Breast epithelium (tissue), 4 donors: Measurements from ENCODE around the gene FAM170B. TPM values are rescaled to one million over a fixed set of nuclear protein-coding genes. Genes with fewer than 3 reads are reported as not detected.

Experiments used
- DNase-seq, 2 donors: peaks; one replicate each; pipeline ENCODE4 v3.0.0-alpha.2; 2019; ENCODE audit warnings: low spot score in 2 of 2
- H3K27ac ChIP-seq, 2 donors: fragments of 200-600 bp; sonication (generic) in 1 of 2; one replicate each; pipeline ENCODE4 v1.5.1; 2016 to 2019; ENCODE audit warnings: mild to moderate bottlenecking in 1 of 2
- H3K27me3 ChIP-seq, 2 donors: fragments of 200-600 bp; sonication (generic) in 1 of 2; one replicate each; pipeline versions ENCODE4 v1.5.1 to v1.6.0; 2017 to 2019; ENCODE audit warnings: control low read depth in 1 of 2, mild to moderate bottlenecking in 1 of 2
- H3K36me3 ChIP-seq: fragments of 200-600 bp; one replicate; pipeline ENCODE4 v1.5.1; 2019
- H3K4me1 ChIP-seq, 2 donors: fragments of 200-600 bp; sonication (generic); one replicate each; pipeline ENCODE4 v1.5.1; 2016 to 2019; ENCODE audit warnings: control low read depth in 1 of 2
- H3K4me3 ChIP-seq, 3 donors: fragments of 200-600 bp; sonication (generic); 1 replicate in 2 of 3; 2 replicates in 1 of 3; pipeline ENCODE4 v1.5.1; 2016 to 2019; ENCODE audit warnings: mild to moderate bottlenecking in 3 of 3, moderate library complexity in 2 of 3
- H3K9me3 ChIP-seq, 2 donors: fragments of 200-600 bp; sonication (generic) in 1 of 2; one replicate each; pipeline ENCODE4 v1.5.1; 2016 to 2019; ENCODE audit warnings: control low read depth in 1 of 2
- POLR2A ChIP-seq: fragments of 450-650 bp; IDR thresholded peaks from one replicate; pipeline ENCODE4 v1.6.1; 2016; ENCODE audit warnings: antibody characterized with exemption, mild to moderate bottlenecking, moderate library complexity
- POLR2AphosphoS5 ChIP-seq, 3 donors: sonication (generic); formaldehyde crosslinking; IDR thresholded peaks; one replicate each; pipeline ENCODE4 v1.6.1; 2017; ENCODE audit warnings: antibody characterized with exemption in 3 of 3
- intact Hi-C: fragments of 100-400 bp; cut with DNase I; formaldehyde crosslinking; loops from one replicate; pipeline ENCODE4 v1.15.1; 2023; ENCODE audit warnings: low total_unique reads
- total RNA-seq, 3 donors: library from RNA; depleted of rRNA; stranded (reverse); fragments of >200 nt; gene quantifications; one replicate each; pipeline ENCODE4 v1.1.0, GENCODE V29; 2016
- TF ChIP-seq, protein P1 (sequence below), 3 donors: fragments of 450-650 bp; IDR thresholded peaks; one replicate each; pipeline ENCODE4 v1.5.1; 2016 to 2017; ENCODE audit warnings: antibody characterized with exemption in 3 of 3, mild to moderate bottlenecking in 3 of 3, moderate library complexity in 3 of 3

FAM170B gene
- total RNA-seq, 3 donors from 2014 or later: not detected

DNA sequence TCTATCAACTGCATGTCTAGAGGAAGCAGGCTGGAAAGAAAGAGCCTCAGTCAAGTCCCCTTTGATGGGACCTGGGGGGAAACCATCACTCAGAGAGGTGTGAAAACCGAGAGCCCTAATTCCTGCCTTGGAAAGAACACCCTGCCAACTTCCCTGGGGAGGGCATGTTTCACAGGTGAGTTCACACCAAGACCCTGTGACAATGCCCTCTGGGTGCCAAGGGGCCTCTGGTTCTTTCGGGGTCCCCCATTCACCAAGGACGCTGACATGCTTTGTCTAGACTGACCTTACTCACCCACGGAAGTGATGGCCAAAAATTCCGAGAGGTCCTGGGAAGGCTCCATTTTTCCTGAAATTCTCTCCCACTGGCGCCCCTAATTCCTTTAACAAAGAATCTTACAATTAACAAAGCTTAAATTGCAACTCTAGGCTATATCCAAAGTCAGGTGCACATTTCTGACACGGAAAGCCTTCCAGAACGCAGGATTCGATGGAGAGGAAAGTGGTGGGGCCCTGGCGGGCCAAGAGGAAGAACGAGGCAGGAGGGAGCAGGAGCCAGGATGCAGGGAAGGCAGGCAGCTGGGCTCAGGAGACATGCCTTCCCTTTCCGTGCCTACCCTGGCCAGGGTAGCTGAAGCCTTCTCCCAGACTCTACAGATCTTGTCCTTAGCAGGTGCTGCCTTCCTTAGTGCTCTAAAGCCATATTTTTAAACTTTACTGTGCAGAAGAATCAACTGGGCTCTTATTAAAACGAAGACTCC is 42.2 kb downstream of the FAM170B start:
- no peaks in the 10 kb centered on the region for H3K4me1 ChIP-seq
- H3K4me3 ChIP-seq: no peak overlapping the region
- intact Hi-C loops: no loop called here
- TF ChIP-seq POLR2AphosphoS5 (IDR thresholded peaks at IDR 0.05): no peak
- TF ChIP-seq POLR2A: no peak
- TF ChIP-seq, protein P1, sequence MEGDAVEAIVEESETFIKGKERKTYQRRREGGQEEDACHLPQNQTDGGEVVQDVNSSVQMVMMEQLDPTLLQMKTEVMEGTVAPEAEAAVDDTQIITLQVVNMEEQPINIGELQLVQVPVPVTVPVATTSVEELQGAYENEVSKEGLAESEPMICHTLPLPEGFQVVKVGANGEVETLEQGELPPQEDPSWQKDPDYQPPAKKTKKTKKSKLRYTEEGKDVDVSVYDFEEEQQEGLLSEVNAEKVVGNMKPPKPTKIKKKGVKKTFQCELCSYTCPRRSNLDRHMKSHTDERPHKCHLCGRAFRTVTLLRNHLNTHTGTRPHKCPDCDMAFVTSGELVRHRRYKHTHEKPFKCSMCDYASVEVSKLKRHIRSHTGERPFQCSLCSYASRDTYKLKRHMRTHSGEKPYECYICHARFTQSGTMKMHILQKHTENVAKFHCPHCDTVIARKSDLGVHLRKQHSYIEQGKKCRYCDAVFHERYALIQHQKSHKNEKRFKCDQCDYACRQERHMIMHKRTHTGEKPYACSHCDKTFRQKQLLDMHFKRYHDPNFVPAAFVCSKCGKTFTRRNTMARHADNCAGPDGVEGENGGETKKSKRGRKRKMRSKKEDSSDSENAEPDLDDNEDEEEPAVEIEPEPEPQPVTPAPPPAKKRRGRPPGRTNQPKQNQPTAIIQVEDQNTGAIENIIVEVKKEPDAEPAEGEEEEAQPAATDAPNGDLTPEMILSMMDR (IDR thresholded peaks at IDR 0.05): no peak
- DNase-seq: no peak
- peak overlapping the region in 1 of 2 donors; percentile 35 for H3K27ac ChIP-seq
- H3K9me3 ChIP-seq: peaks cover 0 to 5% of the 10 kb centered on the region in 2 donors
- H3K27me3 ChIP-seq: no peaks in the 10 kb centered on the region
- no peaks in the 10 kb centered on the region for H3K36me3 ChIP-seq

DNA sequence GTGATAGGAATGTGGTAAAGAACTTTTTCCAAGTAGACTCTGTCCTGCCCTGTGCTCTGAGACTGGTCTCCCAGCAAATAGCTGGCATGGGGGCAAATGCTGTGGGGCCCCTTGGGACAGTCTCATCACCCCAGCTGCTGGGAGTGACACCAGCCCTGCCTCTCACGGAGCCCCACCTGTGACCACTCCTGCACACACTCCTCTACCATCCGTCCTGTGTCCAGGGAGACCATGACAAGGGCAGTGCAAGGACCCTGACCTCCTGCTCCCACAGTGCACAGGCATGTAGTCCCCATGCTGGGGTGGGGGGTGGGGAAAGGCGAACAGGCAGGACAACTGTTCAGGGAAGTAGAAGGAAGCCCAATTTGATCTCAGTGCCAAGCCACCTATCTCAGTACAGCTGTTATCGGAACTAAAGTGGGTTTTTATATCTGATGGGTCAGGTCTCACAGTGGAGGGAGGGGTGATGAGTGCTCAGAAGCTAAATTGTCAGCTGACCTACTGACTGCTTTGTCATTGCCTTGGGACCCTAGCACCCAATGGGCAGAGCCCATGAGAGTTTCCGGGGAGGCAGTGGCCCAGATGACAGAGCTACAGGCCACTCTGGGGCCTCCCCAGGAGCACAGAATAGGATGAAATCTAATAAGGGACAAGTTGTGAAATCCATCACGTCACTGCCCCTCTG is 43.0 kb downstream of the FAM170B start:
- peaks cover 0 to 10% of the 10 kb centered on the region in 2 donors for H3K9me3 ChIP-seq
- no peaks in the 10 kb centered on the region for H3K36me3 ChIP-seq
- TF ChIP-seq POLR2A: no peak
- TF ChIP-seq, protein P1 (IDR thresholded peaks at IDR 0.05): no peak
- no peak for TF ChIP-seq POLR2AphosphoS5 (IDR thresholded peaks at IDR 0.05)
- H3K4me3 ChIP-seq: no peak overlapping the region
- intact Hi-C loops: no loop called here
- H3K4me1 ChIP-seq: no peaks in the 10 kb centered on the region
- no peaks in the 10 kb centered on the region for H3K27me3 ChIP-seq
- no peak for DNase-seq
- peak overlapping the region in 1 of 2 donors; percentile 35 for H3K27ac ChIP-seq

DNA sequence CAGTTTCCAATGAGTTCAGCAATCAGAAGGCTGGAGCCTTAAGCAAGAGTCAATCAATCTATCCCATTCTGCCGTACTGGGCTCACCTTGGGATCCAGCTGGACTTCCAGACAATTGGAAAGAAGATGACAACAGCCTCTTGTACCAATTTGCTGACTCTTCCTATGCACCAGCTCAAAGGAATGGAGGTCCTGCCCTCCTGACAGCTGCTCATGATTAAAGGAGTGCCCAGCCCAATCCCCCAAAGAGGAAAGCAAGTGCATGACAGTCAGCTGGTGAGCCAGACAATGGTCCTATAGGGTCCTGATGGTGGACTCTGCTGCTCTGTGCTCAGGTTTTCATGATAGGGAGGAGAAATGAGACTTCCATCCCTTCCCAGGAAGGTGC is 43.6 kb downstream of the FAM170B start:
- intact Hi-C loops: no loop called here
- Histone ChIP-seq H3K27ac (peak overlapping the region in 1 of 2 donors; percentile 35), H3K27me3 (no peaks in the 10 kb centered on the region), H3K4me1 (no peaks in the 10 kb centered on the region), H3K9me3 (peaks cover 0 to 10% of the 10 kb centered on the region in 2 donors), H3K36me3 (no peaks in the 10 kb centered on the region), H3K4me3 (no peak overlapping the region)
- TF ChIP-seq POLR2A (no peak), POLR2AphosphoS5 (IDR thresholded peaks at IDR 0.05) (no peak)
- TF ChIP-seq, protein P1 (IDR thresholded peaks at IDR 0.05): no peak
- DNase-seq: no peak

DNA sequence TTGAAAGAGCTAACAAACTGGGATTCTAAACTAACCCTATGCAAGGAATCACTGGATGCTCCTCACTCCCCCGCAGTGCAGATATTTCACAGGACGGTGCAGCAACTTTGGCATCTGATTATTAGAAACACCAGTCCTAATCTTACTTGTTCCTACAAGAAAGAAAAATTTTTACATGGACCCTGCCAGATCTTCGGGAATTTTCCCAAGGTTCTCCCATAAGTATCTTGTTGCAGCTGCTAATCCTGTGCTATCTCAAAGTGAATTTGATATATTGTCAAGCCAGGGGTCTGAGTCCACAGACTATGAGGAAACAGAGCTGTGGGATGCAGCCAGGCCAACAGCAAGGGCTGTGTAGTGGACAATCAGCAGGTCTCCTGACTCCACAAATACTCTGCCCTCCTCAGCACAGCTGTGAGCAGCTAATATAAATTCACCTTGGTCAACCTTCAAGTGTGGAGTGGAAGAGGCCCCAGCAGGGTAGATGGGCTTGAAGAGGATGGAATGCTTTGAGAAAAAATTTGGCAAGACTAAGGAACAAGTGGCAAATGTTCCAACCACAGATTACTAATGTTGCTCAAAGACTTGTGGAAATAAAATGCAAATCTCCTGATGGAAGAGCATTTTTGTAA is 44.1 kb downstream of the FAM170B start:
- peak overlapping the region in 1 of 2 donors; percentile 35 for H3K27ac ChIP-seq

More for the DNA sequence above, 44.1 kb downstream of the FAM170B start:
- peaks cover 0 to 10% of the 10 kb centered on the region in 2 donors for H3K9me3 ChIP-seq
- H3K27me3 ChIP-seq: no peaks in the 10 kb centered on the region
- H3K4me1 ChIP-seq: no peaks in the 10 kb centered on the region
- no peaks in the 10 kb centered on the region for H3K36me3 ChIP-seq
- H3K4me3 ChIP-seq: no peak overlapping the region
- TF ChIP-seq, protein P1 (IDR thresholded peaks at IDR 0.05): no peak
- TF ChIP-seq POLR2AphosphoS5 (IDR thresholded peaks at IDR 0.05) (no peak), POLR2A (no peak)
- intact Hi-C loops: no loop called here
- DNase-seq: no peak
